Activated CD8-positive, alpha-beta T cell treated with anti-CD3 and anti-CD28 coated beads for 36 hours (primary cell): ENCODE results near the gene CERS6. TPM values are rescaled to one million over a fixed set of nuclear protein-coding genes. Genes with fewer than 3 reads are reported as not detected.

Experiments
- ATAC-seq: fragments of 200-7000 bp; cut with Tn5 transposase; one replicate; pipeline ENCODE4 v1.10.0; 2021; ENCODE audit warnings: mild to moderate bottlenecking, moderate library complexity
- CTCF ChIA-PET: fragments of 350-600 bp; sonication (Branson Sonifier 250); formaldehyde crosslinking; loops from one replicate; lab custom pipeline; 2021; ENCODE audit warnings: antibody characterized with exemption; lab: Charles Lee
- POLR2A ChIA-PET: fragments of 350-600 bp; sonication (Branson Sonifier 250); formaldehyde crosslinking; loops from one replicate; lab custom pipeline; 2021; ENCODE audit warnings: antibody characterized with exemption; lab: Charles Lee
- DNase-seq: peaks from one replicate; pipeline ENCODE4 v3.0.0-alpha.2; 2020
- H3K27ac Mint-ChIP-seq: one replicate; pipeline ENCODE4 v1.8.0; 2021; ENCODE audit warnings: mild to moderate bottlenecking, mixed read lengths
- H3K27me3 Mint-ChIP-seq: one replicate; pipeline ENCODE4 v1.8.0; 2021; ENCODE audit warnings: mixed read lengths
- H3K36me3 Mint-ChIP-seq: one replicate; pipeline ENCODE4 v1.8.0; 2021; ENCODE audit warnings: low read depth, mixed read lengths
- H3K4me1 Mint-ChIP-seq: one replicate; pipeline ENCODE4 v1.8.0; 2021; ENCODE audit warnings: low read depth, mixed read lengths
- H3K4me3 Mint-ChIP-seq: one replicate; pipeline ENCODE4 v1.8.0; 2021; ENCODE audit warnings: mild to moderate bottlenecking, moderate library complexity, mixed read lengths
- H3K9me3 Mint-ChIP-seq: one replicate; pipeline ENCODE4 v1.8.0; 2021; ENCODE audit warnings: mixed read lengths
- CTCF ChIP-seq: fragments of 200-600 bp; IDR thresholded peaks from one replicate; pipeline ENCODE4 v1.8.0; 2022; ENCODE audit warnings: antibody characterized with exemption, mild to moderate bottlenecking
- intact Hi-C: fragments of 100-400 bp; cut with micrococcal nuclease; formaldehyde crosslinking; loops from one replicate; pipeline ENCODE4 v1.10.0; 2022
- total RNA-seq, 2 experiments: library from RNA; stranded (reverse); gene quantifications; one replicate each; pipeline ENCODE4 v1.2.3, GENCODE V29; 2021

CERS6 gene
- total RNA-seq, 2 experiments from 2014 or later = 15.4 to 16.1 TPM

- H3K9me3 Mint-ChIP-seq = no peaks in the 10 kb centered on the region
- intact Hi-C loops = no loop called here
- DNase-seq (no peak), ATAC-seq (no peak)
- ChIA-PET POLR2A (no interaction called here), CTCF (interaction anchor here (1.2 kb wide), 2 partner anchors 11 to 467 kb away, joined by 3 read pairs; no protein-coding TSS in a partner anchor)
- no peaks in the 10 kb centered on the region for H3K27me3 Mint-ChIP-seq
- no peak overlapping the region for H3K27ac Mint-ChIP-seq
- H3K36me3 Mint-ChIP-seq = no peaks in the 10 kb centered on the region
- no peak overlapping the region for H3K4me3 Mint-ChIP-seq
- H3K4me1 Mint-ChIP-seq = no peaks in the 10 kb centered on the region
- no peak for TF ChIP-seq CTCF
Observed at GRCh38 chr2:168804214-168804613, 348.1 kb downstream of the CERS6 start.

DNA sequence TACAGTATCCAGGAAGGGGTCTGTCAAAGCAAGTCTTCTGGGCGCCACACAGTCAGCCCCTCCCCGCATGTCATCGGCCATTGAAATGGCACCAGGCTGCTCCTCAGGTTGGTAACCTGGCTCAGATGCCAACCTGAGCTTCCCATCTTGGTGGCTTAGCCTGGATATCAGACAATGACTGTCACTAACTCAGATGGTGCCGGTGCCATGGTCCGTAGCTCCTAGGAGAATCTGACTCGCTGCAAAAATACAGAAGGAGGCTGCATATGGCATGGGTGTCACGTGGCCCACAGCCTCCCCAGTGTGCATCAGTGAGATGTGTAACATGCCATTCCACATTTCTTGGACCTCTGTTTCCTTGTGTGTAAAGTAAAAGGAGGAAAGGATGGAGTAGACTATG is 349.5 kb downstream of the CERS6 start:
- intact Hi-C loops = no loop called here
- TF ChIP-seq CTCF = no peak
- Mint-ChIP-seq H3K27ac (no peak overlapping the region), H3K36me3 (no peaks in the 10 kb centered on the region), H3K4me3 (no peak overlapping the region), H3K27me3 (no peaks in the 10 kb centered on the region), H3K9me3 (no peaks in the 10 kb centered on the region), H3K4me1 (no peaks in the 10 kb centered on the region)
- POLR2A ChIA-PET = no interaction called here
- DNase-seq (no peak), ATAC-seq (no peak)
- CTCF ChIA-PET = no interaction called here

DNA sequence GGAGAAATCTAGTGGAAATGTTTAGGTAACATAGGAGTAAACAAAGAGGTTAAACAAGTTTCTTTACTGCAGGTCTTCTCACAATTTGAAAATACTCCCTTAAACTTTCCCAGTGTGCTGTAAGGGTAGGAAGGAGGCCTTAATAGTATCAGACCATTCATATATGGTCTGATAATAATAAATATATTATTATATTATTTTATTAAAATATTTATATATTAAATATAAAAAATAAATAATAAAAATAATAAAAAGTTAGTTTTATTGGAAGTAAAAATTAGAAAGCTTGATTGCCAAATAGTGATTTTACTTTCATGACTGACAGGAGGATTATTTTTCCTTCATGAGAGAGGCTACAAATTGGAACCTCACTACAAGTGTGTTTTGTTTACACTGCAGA is 353.5 kb downstream of the CERS6 start:
- CTCF ChIA-PET = no interaction called here
- no peak overlapping the region for H3K27ac Mint-ChIP-seq
- TF ChIP-seq CTCF = no peak
- no peaks in the 10 kb centered on the region for H3K4me1 Mint-ChIP-seq
- no peak for DNase-seq
- no peaks in the 10 kb centered on the region for H3K27me3 Mint-ChIP-seq
- POLR2A ChIA-PET = no interaction called here
- H3K36me3 Mint-ChIP-seq = no peaks in the 10 kb centered on the region
- no peak overlapping the region for H3K4me3 Mint-ChIP-seq
- no peaks in the 10 kb centered on the region for H3K9me3 Mint-ChIP-seq
- no peak for ATAC-seq
- intact Hi-C loops = no loop called here

DNA sequence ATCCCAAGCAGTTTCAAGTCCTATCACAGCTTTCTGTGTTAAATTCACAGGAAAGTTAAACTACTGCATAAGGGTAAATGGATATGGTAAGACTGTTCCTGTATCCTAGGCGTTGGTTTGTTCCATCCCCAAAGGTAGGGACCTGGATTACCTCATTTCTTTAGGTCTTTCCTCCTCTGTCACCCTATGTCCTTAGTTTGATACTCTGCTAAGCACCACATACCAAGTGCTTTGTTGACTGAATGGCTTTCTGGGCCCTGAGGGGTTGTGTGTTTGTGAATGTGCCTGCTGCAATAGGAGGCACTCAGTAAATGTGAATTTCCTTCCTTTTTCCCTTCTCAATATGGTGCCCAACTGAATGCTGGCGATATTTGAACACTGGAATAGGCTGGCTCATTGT is 354.2 kb downstream of the CERS6 start:
- ChIA-PET POLR2A (no interaction called here), CTCF (no interaction called here)
- no peak for TF ChIP-seq CTCF
- no peak overlapping the region for H3K27ac Mint-ChIP-seq
- DNase-seq (no peak), ATAC-seq (no peak)
- intact Hi-C loops = no loop called here
- H3K27me3 Mint-ChIP-seq = no peaks in the 10 kb centered on the region
- H3K4me3 Mint-ChIP-seq = no peak overlapping the region
- no peaks in the 10 kb centered on the region for H3K36me3 Mint-ChIP-seq
- H3K4me1 Mint-ChIP-seq = no peaks in the 10 kb centered on the region
- H3K9me3 Mint-ChIP-seq = no peaks in the 10 kb centered on the region

GRCh38 chr2:168811696-168812095 is 355.6 kb downstream of the CERS6 start:
- CTCF ChIA-PET = interaction anchor here (1.1 kb wide), 1 partner anchor 10 kb away, joined by 3 read pairs; no protein-coding TSS in a partner anchor
- H3K36me3 Mint-ChIP-seq = no peaks in the 10 kb centered on the region
- no peaks in the 10 kb centered on the region for H3K27me3 Mint-ChIP-seq
- DNase-seq (no peak), ATAC-seq (no peak)
- POLR2A ChIA-PET = interaction anchor here (1.7 kb wide), 1 partner anchor 9 kb away, joined by 4 read pairs; no protein-coding TSS in a partner anchor
- TF ChIP-seq CTCF = no peak
- no peaks in the 10 kb centered on the region for H3K9me3 Mint-ChIP-seq
- no peaks in the 10 kb centered on the region for H3K4me1 Mint-ChIP-seq
- no peak overlapping the region for H3K4me3 Mint-ChIP-seq
- no peak overlapping the region for H3K27ac Mint-ChIP-seq
- intact Hi-C loops = no loop called here
